DMS79 treated with DMSO at 0.1 percent for 48 hours (cell line): ENCODE results near the gene PSRC1.

Source experiments
- DNase-seq: peaks from one replicate; lab custom pipeline; 2025; lab: John Stamatoyannopoulos, UW

Gene PSRC1

GRCh38 chr1:109247401-109248365, 35.3 kb downstream of the PSRC1 start:
- DNase-seq = no peak

DNA sequence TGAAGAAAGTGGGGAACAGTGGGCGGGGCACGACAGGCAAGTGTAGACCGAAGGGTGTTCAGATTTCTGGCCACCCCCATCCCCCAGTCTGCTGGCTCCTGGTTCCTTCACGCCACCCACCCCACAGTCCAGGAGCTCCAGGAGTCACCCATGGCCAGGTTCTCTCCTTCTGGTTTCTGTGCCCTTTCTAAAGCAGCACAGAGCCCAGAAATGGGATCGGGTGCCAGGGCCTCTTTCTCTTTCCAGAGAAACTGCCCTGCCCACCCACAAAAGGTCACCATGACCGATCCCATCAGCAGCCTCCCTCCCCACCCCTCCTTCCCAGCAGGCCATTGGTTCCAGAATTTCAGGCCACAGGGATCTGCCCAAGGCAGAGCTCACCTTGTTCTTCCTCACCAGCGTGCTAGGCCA, 36.8 kb downstream of the PSRC1 start:
- no peak for DNase-seq

DNA sequence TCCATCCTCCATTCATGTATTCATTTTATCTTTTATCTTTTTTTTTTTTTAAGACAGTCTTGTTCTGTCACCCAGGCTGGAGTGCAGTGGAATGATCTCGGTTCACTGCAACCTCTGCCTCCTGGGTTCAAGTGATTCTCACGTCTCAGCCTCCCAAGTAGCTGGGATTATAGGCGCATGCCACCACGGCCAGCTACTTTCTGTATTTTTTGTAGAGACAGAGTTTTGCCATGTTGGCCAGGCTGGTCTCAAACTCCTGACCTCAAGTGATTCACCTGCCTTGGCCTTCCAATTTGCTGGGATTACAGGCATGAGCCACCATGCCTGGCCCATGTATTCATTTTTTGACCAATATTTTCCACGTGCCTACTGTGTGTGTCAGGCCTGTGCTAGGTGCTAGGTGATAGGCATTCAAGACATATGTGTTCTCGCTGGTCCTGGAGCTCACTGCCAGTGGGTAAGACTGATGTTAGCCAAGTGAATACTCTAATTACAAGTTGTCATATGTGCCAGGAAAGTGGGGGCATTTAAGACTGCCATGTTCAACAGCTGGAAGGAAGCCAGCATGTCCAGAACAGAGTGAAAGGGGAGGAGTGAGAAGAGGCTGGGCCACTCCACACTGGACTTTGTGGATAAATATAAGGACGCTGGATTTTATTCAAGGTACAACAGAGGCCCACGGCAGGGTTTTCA, 38.9 kb downstream of the PSRC1 start:
- DNase-seq = no peak

DNA sequence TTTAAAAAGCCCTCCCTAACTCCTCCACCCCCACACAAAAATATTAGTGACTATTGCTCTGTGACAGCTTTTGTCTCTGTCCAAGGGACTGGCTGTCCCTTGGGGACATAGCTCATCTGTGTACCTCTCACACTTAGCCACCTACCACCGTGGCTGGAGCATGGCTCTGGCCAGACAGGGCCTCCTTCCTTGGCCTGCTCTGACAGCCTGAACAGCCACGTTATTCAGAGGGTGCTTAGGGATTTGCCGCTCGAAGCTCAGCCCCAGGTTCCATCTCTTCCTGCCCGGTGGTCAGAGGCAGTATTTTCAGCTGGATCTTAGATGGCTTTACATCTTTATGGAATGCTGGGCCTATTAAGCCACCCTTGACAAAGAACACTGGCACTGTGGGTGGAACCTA, 39.7 kb downstream of the PSRC1 start:
- no peak for DNase-seq

DNA sequence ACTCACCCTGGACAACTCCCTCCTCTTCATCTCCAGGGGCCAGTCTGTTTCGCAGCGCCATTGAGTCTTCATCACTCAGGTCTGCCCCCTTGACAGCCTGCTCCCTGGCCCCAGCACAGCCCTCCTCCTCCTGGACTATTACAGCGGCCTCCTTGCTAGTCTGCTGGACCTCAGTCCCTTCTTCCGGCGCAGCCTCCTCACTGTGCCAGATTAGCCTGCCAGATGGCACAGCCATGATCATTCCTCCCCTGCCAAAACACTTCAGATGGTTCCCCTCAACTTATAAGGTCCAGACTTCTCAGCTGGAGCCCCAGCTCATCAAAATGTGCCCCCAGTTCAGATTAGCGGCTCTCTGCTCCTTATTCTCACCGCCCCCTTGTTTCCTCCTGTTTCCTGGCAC, 40.6 kb downstream of the PSRC1 start:
- no peak for DNase-seq

- DNase-seq = no peak
These were observed 41.1 kb downstream of the PSRC1 start for GRCh38 chr1:109241841-109242345.

DNA sequence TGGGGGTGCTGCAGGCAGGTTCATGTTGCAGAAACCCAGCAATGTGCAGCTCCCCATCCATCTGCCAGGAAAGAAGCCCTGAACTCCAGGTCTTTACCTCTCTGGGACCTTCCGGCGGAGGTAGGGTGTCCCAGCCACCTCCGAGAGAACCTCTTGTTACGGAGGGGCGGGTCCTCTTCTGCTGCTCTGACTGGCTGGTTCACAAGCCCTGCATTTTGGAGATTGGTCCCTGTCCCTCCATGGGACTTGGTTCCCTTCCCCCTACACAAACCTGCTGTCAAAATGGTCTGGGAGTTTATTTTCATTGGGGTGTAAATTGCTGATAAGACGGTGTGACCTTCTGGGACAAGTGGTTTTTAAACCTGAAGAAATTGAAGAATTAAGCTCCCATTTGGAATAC, 41.6 kb downstream of the PSRC1 start:
- no peak for DNase-seq

DNA sequence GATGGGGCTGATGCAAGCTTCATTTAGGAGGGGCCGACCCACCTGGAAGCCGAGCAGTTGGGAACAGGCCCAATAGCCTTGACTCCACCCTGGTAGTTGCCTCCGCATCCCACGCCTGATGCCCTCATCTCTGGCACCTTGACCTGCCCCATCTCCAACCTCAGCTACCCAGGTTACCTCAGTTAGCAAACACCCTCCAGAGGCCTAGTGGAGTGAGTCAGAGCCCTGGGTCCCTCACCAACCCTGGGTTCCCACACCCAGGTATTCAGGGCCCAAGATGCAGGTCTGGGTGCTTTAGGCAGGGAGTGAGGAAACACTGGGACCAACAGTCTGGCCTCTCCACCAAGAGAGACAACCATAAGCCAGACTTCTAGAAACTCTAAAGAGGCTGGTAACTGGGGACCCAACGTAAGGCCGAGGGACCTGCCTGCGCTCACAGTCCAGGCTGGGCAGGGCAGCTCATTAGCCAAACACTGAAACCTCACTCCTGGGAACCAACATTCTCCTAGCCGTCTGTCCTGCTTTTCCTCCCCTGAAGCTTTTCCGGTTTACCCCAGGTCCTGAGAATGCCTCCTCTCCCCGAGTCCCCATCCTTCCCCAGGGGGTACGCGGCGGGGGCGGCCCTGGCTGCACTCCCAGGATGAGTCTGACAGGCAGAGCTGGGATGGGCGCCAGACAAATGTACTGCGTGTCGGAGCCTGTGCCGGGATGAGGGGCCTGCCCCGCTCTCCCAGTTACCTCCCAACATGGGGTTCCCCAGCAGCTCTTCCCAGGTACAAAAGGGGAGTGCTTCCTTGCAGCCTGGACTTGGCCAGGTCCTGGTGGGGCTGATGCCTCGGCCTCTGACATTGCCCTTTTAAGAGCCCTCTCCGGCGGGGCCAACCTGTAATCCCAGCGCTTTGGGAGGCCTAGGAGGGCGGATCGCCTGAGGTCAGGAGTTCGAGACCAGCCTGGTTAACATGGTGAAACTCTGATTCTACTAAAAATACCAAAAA, 42.5 kb downstream of the PSRC1 start:
- no peak for DNase-seq

- DNase-seq = no peak
These were observed 43.4 kb downstream of the PSRC1 start for GRCh38 chr1:109239409-109240068.

DNA sequence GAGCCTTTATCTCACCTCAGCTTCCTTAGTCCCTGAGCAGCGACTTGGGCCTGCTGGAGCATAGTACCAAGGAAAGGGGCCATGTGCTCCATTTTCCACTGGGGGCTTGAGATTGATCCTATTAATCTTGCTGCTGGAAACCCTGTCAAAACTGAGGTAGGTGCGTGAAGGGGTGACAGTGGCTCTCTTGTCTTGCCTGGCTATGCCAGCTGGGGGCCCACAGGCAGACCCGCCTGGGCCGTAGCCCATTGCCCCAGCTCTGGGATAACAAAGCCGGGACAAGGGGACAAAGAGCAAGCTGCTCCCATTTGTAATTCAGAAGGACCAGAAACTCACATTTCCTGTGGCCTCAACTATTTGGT, 43.9 kb downstream of the PSRC1 start:
- DNase-seq = no peak

GRCh38 chr1:109238382-109238781, 44.6 kb downstream of the PSRC1 start:
- no peak for DNase-seq

- DNase-seq = no peak
These were observed 45.4 kb downstream of the PSRC1 start for GRCh38 chr1:109237512-109237911.

DNA sequence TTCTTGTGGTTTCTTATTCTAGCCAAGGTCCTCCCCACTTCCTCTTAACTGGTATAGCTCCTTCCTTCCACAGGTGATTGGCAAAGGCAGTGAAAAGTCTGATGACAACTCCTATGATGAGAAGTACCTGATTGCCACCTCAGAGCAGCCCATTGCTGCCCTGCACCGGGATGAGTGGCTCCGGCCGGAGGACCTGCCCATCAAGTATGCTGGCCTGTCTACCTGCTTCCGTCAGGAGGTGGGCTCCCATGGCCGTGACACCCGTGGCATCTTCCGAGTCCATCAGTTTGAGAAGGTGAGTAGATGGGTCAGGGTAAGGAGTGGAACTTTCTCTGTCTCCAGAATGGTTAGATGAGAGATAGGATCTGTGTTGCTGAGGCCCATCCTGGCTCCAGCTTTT, 47.8 kb downstream of the PSRC1 start:
- no peak for DNase-seq

DNA sequence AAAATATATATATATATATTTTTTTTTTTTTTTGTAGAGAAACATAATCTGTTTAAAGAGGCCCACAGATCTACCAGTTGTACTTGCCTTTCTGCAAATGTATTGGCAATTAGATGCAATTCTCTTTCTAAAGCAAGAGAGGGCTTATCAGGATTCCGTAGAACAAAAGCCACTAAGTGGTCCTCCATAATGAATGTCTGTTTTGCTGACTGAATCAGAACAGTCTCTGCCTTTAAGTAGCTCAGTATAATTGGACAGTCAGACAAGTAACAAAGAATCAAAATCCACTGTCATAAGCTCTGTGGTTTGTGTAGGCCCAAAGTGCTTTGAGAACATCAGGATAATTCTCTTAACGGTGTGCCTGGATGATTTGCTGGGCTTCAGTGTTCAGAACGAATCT, 51.9 kb downstream of the PSRC1 start:
- DNase-seq = no peak
